SK-N-MC (cell line): ENCODE measurements around the gene SCN7A.

ENCODE experiments used
- EZH2 ChIP-seq: fragments of 200-600 bp; sonication (generic); IDR thresholded peaks from one replicate; pipeline ENCODE4 v1.6.1; 2017; ENCODE audit warnings: antibody characterized with exemption
- FOXP2 ChIP-seq: optimal IDR thresholded peaks from 2 replicates; pipeline ENCODE3; 2011; ENCODE audit warnings: mild to moderate bottlenecking, moderate library complexity; ENCODE audit not compliant: insufficient read depth; ENCODE audit errors: extremely low read length, control extremely low read depth
- POLR2AphosphoS5 ChIP-seq: IDR thresholded peaks from 2 replicates; pipeline ENCODE4 v1.6.1; 2012; ENCODE audit warnings: mild to moderate bottlenecking, low read depth, low read length, borderline replicate concordance

DNA sequence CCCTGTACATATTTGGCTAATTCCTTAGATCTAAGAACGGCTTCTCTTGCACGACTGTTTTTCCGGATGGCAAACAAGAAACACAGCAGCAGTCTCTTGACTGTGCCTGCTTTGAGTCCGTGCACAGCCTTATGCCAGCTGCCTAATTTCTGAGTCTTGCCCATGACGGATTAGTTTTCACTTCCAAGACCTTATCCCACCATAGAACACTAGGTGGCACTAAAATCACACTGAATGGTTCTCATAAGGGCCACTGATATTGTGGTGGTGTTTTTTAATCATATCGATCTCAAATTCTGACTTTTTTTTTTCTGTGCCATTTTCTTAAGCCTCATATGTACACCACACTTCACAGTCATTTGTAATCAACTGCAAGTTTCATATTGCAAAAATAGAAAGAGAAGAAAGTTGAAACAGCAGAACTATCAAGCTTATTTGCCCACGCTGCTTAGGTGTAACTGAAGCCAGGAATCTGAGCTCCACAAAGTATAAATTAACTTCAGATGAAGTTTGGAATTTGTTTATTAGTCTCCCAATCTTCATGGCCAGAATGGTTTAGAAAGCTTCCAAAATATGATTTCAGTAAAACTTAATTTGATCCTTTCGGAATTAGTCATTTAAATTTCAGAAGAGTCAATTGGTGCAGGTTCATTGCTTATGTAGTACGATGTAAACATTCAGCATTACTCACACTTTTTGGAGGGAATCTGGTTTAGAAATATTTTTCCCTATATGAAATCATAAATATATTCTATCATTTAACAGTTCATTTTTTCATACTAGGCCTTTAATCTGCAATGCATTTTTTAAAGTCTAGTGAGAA, 45.5 kb upstream of the SCN7A start:
- TF ChIP-seq POLR2AphosphoS5 (no peak), EZH2 (no peak), FOXP2 (no peak)
